ENCODE measurements around the gene SLC9A4.

Gene SLC9A4

GRCh38 chr2:102473020-102473419, at the start of gene SLC9A4:
SLC9A4 (plus strand) TSS chr2:102473226; CDS start chr2:102473760, 534 bp downstream.
- peak; percentile 34 for DNase-seq (ENCODE audit: low read depth, low spot score)

- DNase-seq (ENCODE audit: low read depth, low spot score), result no peak
These were observed 49.7 kb upstream of the SLC9A4 start for GRCh38 chr2:102423368-102423767.

- no peak for DNase-seq (ENCODE audit: low read depth, low spot score)
These were observed 48.3 kb upstream of the SLC9A4 start for GRCh38 chr2:102424754-102425153.

- DNase-seq (ENCODE audit: low read depth, low spot score), result no peak
These were observed 47.4 kb upstream of the SLC9A4 start for GRCh38 chr2:102425441-102426132.

GRCh38 chr2:102427249-102427648, 45.8 kb upstream of the SLC9A4 start:
- DNase-seq (ENCODE audit: low read depth, low spot score), result no peak

- no peak for DNase-seq (ENCODE audit: low read depth, low spot score)
These were observed 44.5 kb upstream of the SLC9A4 start for GRCh38 chr2:102428573-102428972.

GRCh38 chr2:102432386-102432785, 40.6 kb upstream of the SLC9A4 start:
- DNase-seq (ENCODE audit: low read depth, low spot score), result no peak

GRCh38 chr2:102433973-102434654, 38.9 kb upstream of the SLC9A4 start:
- no peak for DNase-seq (ENCODE audit: low read depth, low spot score)

- no peak for DNase-seq (ENCODE audit: low read depth, low spot score)
These were observed 38.2 kb upstream of the SLC9A4 start for GRCh38 chr2:102434655-102435381.

- DNase-seq (ENCODE audit: low read depth, low spot score), result no peak
These were observed 37.3 kb upstream of the SLC9A4 start for GRCh38 chr2:102435741-102436140.

GRCh38 chr2:102436323-102436722, 36.7 kb upstream of the SLC9A4 start:
- no peak for DNase-seq (ENCODE audit: low read depth, low spot score)

- DNase-seq (ENCODE audit: low read depth, low spot score), result no peak
These were observed 35.9 kb upstream of the SLC9A4 start for GRCh38 chr2:102437122-102437521.

- DNase-seq (ENCODE audit: low read depth, low spot score), result no peak
These were observed 34.9 kb upstream of the SLC9A4 start for GRCh38 chr2:102438111-102438510.

- no peak for DNase-seq (ENCODE audit: low read depth, low spot score)
These were observed 34.4 kb upstream of the SLC9A4 start for GRCh38 chr2:102438578-102438977.

GRCh38 chr2:102439065-102439695, 33.8 kb upstream of the SLC9A4 start:
- no peak for DNase-seq (ENCODE audit: low read depth, low spot score)

GRCh38 chr2:102442967-102443828, 29.8 kb upstream of the SLC9A4 start:
- peak; percentile 24 for DNase-seq (ENCODE audit: low read depth, low spot score)

GRCh38 chr2:102444233-102444632, 28.8 kb upstream of the SLC9A4 start:
- DNase-seq (ENCODE audit: low read depth, low spot score), result no peak

GRCh38 chr2:102446936-102447335, 26.1 kb upstream of the SLC9A4 start:
- DNase-seq (ENCODE audit: low read depth, low spot score), result no peak

GRCh38 chr2:102449370-102449974, 23.6 kb upstream of the SLC9A4 start:
- peak; percentile 47 for DNase-seq (ENCODE audit: low read depth, low spot score)

GRCh38 chr2:102451968-102452367, 21.1 kb upstream of the SLC9A4 start:
- no peak for DNase-seq (ENCODE audit: low read depth, low spot score)

GRCh38 chr2:102453501-102453900, 19.5 kb upstream of the SLC9A4 start:
- no peak for DNase-seq (ENCODE audit: low read depth, low spot score)
